ENCODE data around the gene TEX26.

TEX26 gene

GRCh38 chr13:30906411-30907051 lies 25.9 kb upstream of the TEX26 start:
- in situ Hi-C loops (cut with MboI; ENCODE audit: low pct_unique_long_range_greater_than_20kb, low sequenced_read_pairs, unreplicated experiment), result no loop called here
- TF ChIP-seq CTCF (IDR thresholded peaks at IDR 0.05; ENCODE audit: extremely low read depth, insufficient read depth, missing control alignments), result no peak
- no peak for DNase-seq (ENCODE audit: low spot score)

DNA sequence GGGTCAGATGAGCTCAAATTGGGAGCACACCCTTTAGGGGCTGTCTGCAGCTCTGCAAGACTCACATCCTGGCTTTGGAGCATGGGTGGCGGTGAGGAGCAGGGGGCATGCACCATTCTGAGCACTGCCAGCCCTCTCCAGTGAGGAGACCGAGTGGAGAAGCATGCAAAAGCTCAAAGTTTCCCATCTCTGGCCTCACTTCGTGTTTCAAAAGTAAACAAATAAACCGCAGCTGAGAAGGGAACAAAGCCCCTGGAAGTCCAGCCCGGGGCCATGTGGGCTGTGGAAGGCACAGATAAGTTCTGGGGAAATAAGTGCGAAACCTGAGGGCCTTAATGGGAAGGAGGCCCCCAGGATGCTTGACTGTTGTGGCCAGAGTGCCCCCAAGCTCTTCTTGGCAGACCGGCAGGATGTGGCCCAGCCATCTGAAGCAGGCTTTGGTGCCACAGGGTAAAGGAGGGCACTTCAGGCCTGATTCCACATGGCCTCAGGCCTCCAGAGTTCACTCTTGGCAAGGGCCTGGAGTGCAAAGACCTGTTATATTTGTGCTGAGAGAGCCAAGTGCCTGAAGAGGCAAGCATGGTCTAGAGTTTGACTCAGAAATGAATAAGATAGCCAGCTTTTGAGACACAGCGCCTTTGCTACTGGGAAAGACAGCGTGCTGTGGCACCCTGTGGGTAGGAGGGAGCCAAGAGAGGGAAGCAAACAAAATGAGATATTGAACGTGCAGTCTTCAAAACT lies 25.2 kb upstream of the TEX26 start:
- DNase-seq (ENCODE audit: low spot score), result no peak

GRCh38 chr13:30908416-30908980 lies 24.0 kb upstream of the TEX26 start:
- no peak for TF ChIP-seq CTCF (IDR thresholded peaks at IDR 0.05; ENCODE audit: extremely low read depth, insufficient read depth, missing control alignments)
- no peak for DNase-seq (ENCODE audit: low spot score)
- in situ Hi-C loops (cut with MboI; ENCODE audit: low pct_unique_long_range_greater_than_20kb, low sequenced_read_pairs, unreplicated experiment), result no loop called here

More for the DNA sequence above, 25.2 kb upstream of the TEX26 start:
- in situ Hi-C loops (cut with MboI; ENCODE audit: low pct_unique_long_range_greater_than_20kb, low sequenced_read_pairs, unreplicated experiment), result no loop called here
- no peak for TF ChIP-seq CTCF (IDR thresholded peaks at IDR 0.05; ENCODE audit: extremely low read depth, insufficient read depth, missing control alignments)

GRCh38 chr13:30910676-30911075 lies 21.8 kb upstream of the TEX26 start:
- no peak for DNase-seq (ENCODE audit: low spot score)
- TF ChIP-seq CTCF (IDR thresholded peaks at IDR 0.05; ENCODE audit: extremely low read depth, insufficient read depth, missing control alignments), result no peak
- in situ Hi-C loops (cut with MboI; ENCODE audit: low pct_unique_long_range_greater_than_20kb, low sequenced_read_pairs, unreplicated experiment), result no loop called here

GRCh38 chr13:30915691-30916541 lies 16.5 kb upstream of the TEX26 start:
- no peak for DNase-seq (ENCODE audit: low spot score)
- in situ Hi-C loops (cut with MboI; ENCODE audit: low pct_unique_long_range_greater_than_20kb, low sequenced_read_pairs, unreplicated experiment), result no loop called here
- no peak for TF ChIP-seq CTCF (IDR thresholded peaks at IDR 0.05; ENCODE audit: extremely low read depth, insufficient read depth, missing control alignments)

DNA sequence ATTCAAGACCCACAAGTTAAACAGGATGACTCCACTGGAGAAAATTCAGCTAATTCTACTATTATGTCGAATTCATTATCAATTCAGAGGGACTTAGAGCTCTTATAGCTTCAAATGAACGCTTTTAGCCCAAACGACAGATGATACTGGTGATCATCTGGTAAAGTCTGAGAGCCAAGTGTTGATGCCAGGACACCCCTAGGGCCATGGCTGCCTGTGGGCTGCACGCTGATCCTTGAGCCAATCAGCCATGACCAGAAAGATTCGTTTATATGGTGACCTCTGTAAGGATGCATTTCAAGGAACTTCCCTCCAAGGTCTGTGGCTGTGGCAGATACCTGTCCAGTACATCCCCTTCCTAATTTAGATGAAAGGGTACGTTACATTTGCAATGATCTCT lies 15.5 kb upstream of the TEX26 start:
- in situ Hi-C loops (cut with MboI; ENCODE audit: low pct_unique_long_range_greater_than_20kb, low sequenced_read_pairs, unreplicated experiment), result no loop called here
- no peak for DNase-seq (ENCODE audit: low spot score)
- TF ChIP-seq CTCF (IDR thresholded peaks at IDR 0.05; ENCODE audit: extremely low read depth, insufficient read depth, missing control alignments), result no peak

Data from GM13977 (cell line).